SK-N-SH (cell line): Measurements from ENCODE around the gene ZSWIM3. TPM values are rescaled to one million over a fixed set of nuclear protein-coding genes. Genes with fewer than 3 reads are reported as not detected.

ENCODE experiments used
- CTCF ChIA-PET: fragments of 300-600, 350-600 bp; formaldehyde crosslinking; extraction: SDS; loops from one replicate; lab custom pipeline; 2021; lab: Yijun Ruan, JAX
- POLR2A ChIA-PET: fragments of 350-600 bp; sonication (Branson Sonifier 250); formaldehyde crosslinking; extraction: SDS; loops from one replicate; lab custom pipeline; 2020; ENCODE audit warnings: antibody characterized with exemption, inconsistent platforms; lab: Yijun Ruan, JAX
- DNase-seq: peaks from one replicate; pipeline ENCODE4 v3.0.0; 2012
- H2AFZ ChIP-seq: fragments of 200-600 bp; sonication (generic); 2 replicates; pipeline ENCODE4 v1.8.1; 2016; ENCODE audit warnings: antibody characterized with exemption, mild to moderate bottlenecking, low read depth
- H3F3A ChIP-seq: fragments of 200-600 bp; sonication (generic); replicated peaks from 2 replicates; pipeline ENCODE3; 2016; ENCODE audit warnings: antibody characterized with exemption, mild to moderate bottlenecking; ENCODE audit not compliant: insufficient read depth
- H3K27ac ChIP-seq, 2 experiments: fragments of 200-500 bp in 1 of 2; fragments of 200-600 bp in 1 of 2; sonication (Bioruptor generic) in 1 of 2; sonication (generic), shearing (Covaris generic) in 1 of 2; 2 replicates each; pipeline versions ENCODE4 v1.5.1 to v1.6.1; 2014 to 2016; ENCODE audit warnings: low read depth in 2 of 2, inconsistent platforms in 1 of 2, low read length in 1 of 2, mild to moderate bottlenecking in 1 of 2, mixed read lengths in 1 of 2
- H3K27me3 ChIP-seq: fragments of 200-600 bp; sonication (generic), shearing (Covaris generic); 2 replicates; pipeline ENCODE4 v1.6.1; 2016; ENCODE audit warnings: mixed run types; ENCODE audit not compliant: insufficient read depth
- H3K36me3 ChIP-seq, 2 experiments: fragments of 200-500 bp in 1 of 2; fragments of 200-600 bp in 1 of 2; sonication (Bioruptor generic) in 1 of 2; sonication (generic) in 1 of 2; replicated peaks in 1 of 2; 2 replicates each; pipeline versions ENCODE3 to v1.5.1; 2014 to 2016; ENCODE audit warnings: low read length in 1 of 2, mild to moderate bottlenecking in 1 of 2; ENCODE audit not compliant: insufficient read depth in 2 of 2, control insufficient read depth in 1 of 2
- H3K4me1 ChIP-seq, 2 experiments: fragments of 200-500 bp in 1 of 2; fragments of 200-600 bp in 1 of 2; sonication (Bioruptor generic) in 1 of 2; sonication (generic), shearing (Covaris generic) in 1 of 2; 2 replicates each; pipeline versions ENCODE4 v1.5.1 to v1.6.1; 2014 to 2016; ENCODE audit warnings: low read depth in 1 of 2, low read length in 1 of 2, mixed run types in 1 of 2; ENCODE audit not compliant: insufficient read depth in 2 of 2, control insufficient read depth in 1 of 2
- H3K4me2 ChIP-seq: fragments of 200-600 bp; sonication (generic), shearing (Covaris generic); 2 replicates; pipeline ENCODE4 v1.6.1; 2017; ENCODE audit warnings: mixed run types
- H3K4me3 ChIP-seq, 2 experiments: fragments of 200-500 bp in 1 of 2; fragments of 200-600 bp in 1 of 2; sonication (Bioruptor generic) in 1 of 2; sonication (generic), shearing (Covaris generic) in 1 of 2; 2 replicates each; pipeline versions ENCODE4 v1.5.1 to v1.8.1; 2014 to 2016; ENCODE audit warnings: low read depth in 2 of 2, inconsistent platforms in 1 of 2, low read length in 1 of 2, mild to moderate bottlenecking in 1 of 2, mixed read lengths in 1 of 2, moderate library complexity in 1 of 2
- H3K79me2 ChIP-seq: fragments of 200-600 bp; sonication (generic); 2 replicates; pipeline ENCODE4 v1.8.1; 2017; ENCODE audit warnings: mild to moderate bottlenecking; ENCODE audit not compliant: insufficient read depth
- H3K9ac ChIP-seq: fragments of 200-600 bp; sonication (generic); 2 replicates; pipeline ENCODE4 v1.6.1; 2017; ENCODE audit warnings: mixed run types
- H3K9me2 ChIP-seq: fragments of 200-600 bp; sonication (generic); 2 replicates; pipeline ENCODE4 v1.6.1; 2017; ENCODE audit warnings: mixed run types
- H3K9me3 ChIP-seq: fragments of 200-600 bp; sonication (generic); 2 replicates; pipeline ENCODE4 v1.6.1; 2017; ENCODE audit warnings: mixed run types, mild to moderate bottlenecking, moderate library complexity
- H4K20me1 ChIP-seq: fragments of 200-600 bp; sonication (generic); 2 replicates; pipeline ENCODE4 v1.6.1; 2017; ENCODE audit warnings: mild to moderate bottlenecking, mixed run types; ENCODE audit not compliant: insufficient read depth
- CHD2 ChIP-seq: fragments of 150-350 bp; IDR thresholded peaks from 2 replicates; pipeline ENCODE4 v1.6.1; 2018; ENCODE audit warnings: low read length; ENCODE audit not compliant: partially characterized antibody
- EP300 ChIP-seq, 2 experiments: IDR thresholded peaks; 2 replicates each; pipeline versions ENCODE4 v1.4.0 to v1.6.1; 2012; ENCODE audit warnings: borderline replicate concordance in 1 of 2, low read depth in 1 of 2, low read length in 1 of 2
- FOSL2 ChIP-seq: IDR thresholded peaks from 2 replicates; pipeline ENCODE4 v1.4.0; 2012; ENCODE audit warnings: low read depth, mild to moderate bottlenecking, moderate library complexity, borderline replicate concordance
- FOXJ3 ChIP-seq: sonication (generic); formaldehyde crosslinking; IDR thresholded peaks from 2 replicates; pipeline ENCODE4 v1.5.1; 2020; ENCODE audit warnings: mild to moderate bottlenecking, missing genetic modification reagents
- FOXM1 ChIP-seq: IDR thresholded peaks from 2 replicates; pipeline ENCODE4 v1.4.0; 2012; ENCODE audit warnings: low read depth, mild to moderate bottlenecking
- GATA2 ChIP-seq: sonication (generic); formaldehyde crosslinking; IDR thresholded peaks from 2 replicates; pipeline ENCODE4 v1.5.0; 2020; ENCODE audit warnings: mild to moderate bottlenecking, missing genetic modification reagents
- JUND ChIP-seq: IDR thresholded peaks from 2 replicates; pipeline ENCODE4 v1.4.0; 2012
- MEF2A ChIP-seq: IDR thresholded peaks from 2 replicates; pipeline ENCODE4 v1.4.0; 2012; ENCODE audit warnings: low read depth, borderline replicate concordance
- NRF1 ChIP-seq: IDR thresholded peaks from 2 replicates; pipeline ENCODE4 v1.6.1; 2012; ENCODE audit warnings: low read depth, mild to moderate bottlenecking, low read length
- RFX5 ChIP-seq: IDR thresholded peaks from 2 replicates; pipeline ENCODE4 v1.6.1; 2012; ENCODE audit warnings: mild to moderate bottlenecking, improper control_type of control experiment, low read length
- RXRA ChIP-seq: IDR thresholded peaks from 2 replicates; pipeline ENCODE4 v1.4.0; 2012; ENCODE audit warnings: low read depth, mild to moderate bottlenecking, borderline replicate concordance
- SIN3A ChIP-seq: IDR thresholded peaks from 2 replicates; pipeline ENCODE4 v1.6.1; 2012; ENCODE audit warnings: low read depth, mild to moderate bottlenecking, low read length, moderate library complexity, borderline replicate concordance
- TAF1 ChIP-seq: IDR thresholded peaks from 2 replicates; pipeline ENCODE4 v1.6.1; 2012; ENCODE audit warnings: low read depth, mild to moderate bottlenecking, low read length, moderate library complexity, borderline replicate concordance
- TCF12 ChIP-seq: IDR thresholded peaks from 2 replicates; pipeline ENCODE4 v1.4.0; 2012
- WGBS: methylation state at CpG from one replicate; pipeline ENCODE4 v1.1.6; 2017; ENCODE audit warnings: low lambda C conversion rate; 5-methylcytosine and 5-hydroxymethylcytosine counted together
- polyA plus RNA-seq, 3 experiments: library from polyadenylated mRNA; depleted of rRNA; stranded (reverse); fragments of >200 nt; gene quantifications; 2 replicates each; pipeline ENCODE4 v1.2.3, GENCODE V29; 2012
- TF ChIP-seq, protein P1 (sequence below): IDR thresholded peaks from 2 replicates; pipeline ENCODE4 v1.6.1; 2012; ENCODE audit warnings: mild to moderate bottlenecking, low read depth, low read length, moderate library complexity
- TF ChIP-seq, protein P2 (sequence below): IDR thresholded peaks from 2 replicates; pipeline ENCODE4 v1.4.0; 2012; ENCODE audit warnings: low read depth, borderline replicate concordance
- TF ChIP-seq, protein P3 (sequence below): fragments of 150-350 bp; IDR thresholded peaks from 2 replicates; pipeline ENCODE4 v1.6.1; 2016; ENCODE audit warnings: mild to moderate bottlenecking, low read depth, low read length
- TF ChIP-seq, protein P4 (sequence below): fragments of 150-350 bp; IDR thresholded peaks from 2 replicates; pipeline ENCODE4 v1.6.1; 2017; ENCODE audit warnings: antibody characterized with exemption, low read length, low read depth, borderline replicate concordance

The ZSWIM3 gene
- polyA plus RNA-seq, 1 of the 3 experiments (the other 2 are of a cell fraction), result 2.3 TPM

DNA sequence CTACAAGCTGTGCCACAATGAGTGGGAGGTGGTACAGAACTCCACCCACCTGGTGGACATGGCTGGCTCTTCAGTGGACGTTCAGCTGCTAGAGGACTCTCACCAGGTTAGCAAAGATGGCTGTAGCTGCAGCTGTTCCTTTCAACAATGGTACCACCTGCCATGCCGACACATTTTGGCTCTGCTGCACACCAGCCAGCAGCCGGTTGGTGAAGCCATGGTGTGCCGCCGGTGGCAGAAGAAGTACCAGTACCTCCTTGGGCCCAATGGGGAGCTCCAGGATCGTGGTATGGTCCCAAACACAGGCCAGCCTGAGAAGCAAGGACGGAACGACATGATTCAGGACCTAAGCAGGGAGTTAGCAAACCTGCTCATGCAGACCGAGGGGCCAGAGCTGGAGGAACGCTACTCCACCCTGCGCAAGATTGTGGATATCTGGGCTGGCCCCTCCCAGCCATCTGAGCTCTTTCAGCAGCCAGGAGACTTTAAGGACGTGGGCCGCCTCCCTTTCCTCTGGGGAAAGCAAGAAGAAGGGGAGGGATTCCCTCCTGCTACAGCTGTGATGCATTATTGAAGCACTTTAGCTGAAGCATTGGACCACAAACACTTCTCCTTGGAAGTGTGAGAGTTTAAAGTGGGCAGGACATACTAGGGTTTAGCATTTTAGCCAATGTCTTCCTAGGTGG, 20.8 kb downstream of the ZSWIM3 start (continued):
- TF ChIP-seq, protein P1, sequence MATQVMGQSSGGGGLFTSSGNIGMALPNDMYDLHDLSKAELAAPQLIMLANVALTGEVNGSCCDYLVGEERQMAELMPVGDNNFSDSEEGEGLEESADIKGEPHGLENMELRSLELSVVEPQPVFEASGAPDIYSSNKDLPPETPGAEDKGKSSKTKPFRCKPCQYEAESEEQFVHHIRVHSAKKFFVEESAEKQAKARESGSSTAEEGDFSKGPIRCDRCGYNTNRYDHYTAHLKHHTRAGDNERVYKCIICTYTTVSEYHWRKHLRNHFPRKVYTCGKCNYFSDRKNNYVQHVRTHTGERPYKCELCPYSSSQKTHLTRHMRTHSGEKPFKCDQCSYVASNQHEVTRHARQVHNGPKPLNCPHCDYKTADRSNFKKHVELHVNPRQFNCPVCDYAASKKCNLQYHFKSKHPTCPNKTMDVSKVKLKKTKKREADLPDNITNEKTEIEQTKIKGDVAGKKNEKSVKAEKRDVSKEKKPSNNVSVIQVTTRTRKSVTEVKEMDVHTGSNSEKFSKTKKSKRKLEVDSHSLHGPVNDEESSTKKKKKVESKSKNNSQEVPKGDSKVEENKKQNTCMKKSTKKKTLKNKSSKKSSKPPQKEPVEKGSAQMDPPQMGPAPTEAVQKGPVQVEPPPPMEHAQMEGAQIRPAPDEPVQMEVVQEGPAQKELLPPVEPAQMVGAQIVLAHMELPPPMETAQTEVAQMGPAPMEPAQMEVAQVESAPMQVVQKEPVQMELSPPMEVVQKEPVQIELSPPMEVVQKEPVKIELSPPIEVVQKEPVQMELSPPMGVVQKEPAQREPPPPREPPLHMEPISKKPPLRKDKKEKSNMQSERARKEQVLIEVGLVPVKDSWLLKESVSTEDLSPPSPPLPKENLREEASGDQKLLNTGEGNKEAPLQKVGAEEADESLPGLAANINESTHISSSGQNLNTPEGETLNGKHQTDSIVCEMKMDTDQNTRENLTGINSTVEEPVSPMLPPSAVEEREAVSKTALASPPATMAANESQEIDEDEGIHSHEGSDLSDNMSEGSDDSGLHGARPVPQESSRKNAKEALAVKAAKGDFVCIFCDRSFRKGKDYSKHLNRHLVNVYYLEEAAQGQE, result no peak
- TF ChIP-seq RXRA, result no peak
- TF ChIP-seq TAF1, result no peak
- TF ChIP-seq FOXJ3 (CRISPR knock-in tag), result no peak
- TF ChIP-seq MEF2A, result no peak
- no peak for TF ChIP-seq RFX5
- TF ChIP-seq NRF1, result no peak
- TF ChIP-seq SIN3A, result no peak
- TF ChIP-seq, protein P2, sequence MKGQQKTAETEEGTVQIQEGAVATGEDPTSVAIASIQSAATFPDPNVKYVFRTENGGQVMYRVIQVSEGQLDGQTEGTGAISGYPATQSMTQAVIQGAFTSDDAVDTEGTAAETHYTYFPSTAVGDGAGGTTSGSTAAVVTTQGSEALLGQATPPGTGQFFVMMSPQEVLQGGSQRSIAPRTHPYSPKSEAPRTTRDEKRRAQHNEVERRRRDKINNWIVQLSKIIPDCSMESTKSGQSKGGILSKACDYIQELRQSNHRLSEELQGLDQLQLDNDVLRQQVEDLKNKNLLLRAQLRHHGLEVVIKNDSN, result no peak
- no peak for TF ChIP-seq JUND
- no peak for TF ChIP-seq TCF12
- no peak for TF ChIP-seq EP300 (IDR thresholded peaks at IDR 0.05; ENCODE audit: borderline replicate concordance in 1 of 2, low read depth in 1 of 2, low read length in 1 of 2)
- TF ChIP-seq FOXM1, result no peak

DNA sequence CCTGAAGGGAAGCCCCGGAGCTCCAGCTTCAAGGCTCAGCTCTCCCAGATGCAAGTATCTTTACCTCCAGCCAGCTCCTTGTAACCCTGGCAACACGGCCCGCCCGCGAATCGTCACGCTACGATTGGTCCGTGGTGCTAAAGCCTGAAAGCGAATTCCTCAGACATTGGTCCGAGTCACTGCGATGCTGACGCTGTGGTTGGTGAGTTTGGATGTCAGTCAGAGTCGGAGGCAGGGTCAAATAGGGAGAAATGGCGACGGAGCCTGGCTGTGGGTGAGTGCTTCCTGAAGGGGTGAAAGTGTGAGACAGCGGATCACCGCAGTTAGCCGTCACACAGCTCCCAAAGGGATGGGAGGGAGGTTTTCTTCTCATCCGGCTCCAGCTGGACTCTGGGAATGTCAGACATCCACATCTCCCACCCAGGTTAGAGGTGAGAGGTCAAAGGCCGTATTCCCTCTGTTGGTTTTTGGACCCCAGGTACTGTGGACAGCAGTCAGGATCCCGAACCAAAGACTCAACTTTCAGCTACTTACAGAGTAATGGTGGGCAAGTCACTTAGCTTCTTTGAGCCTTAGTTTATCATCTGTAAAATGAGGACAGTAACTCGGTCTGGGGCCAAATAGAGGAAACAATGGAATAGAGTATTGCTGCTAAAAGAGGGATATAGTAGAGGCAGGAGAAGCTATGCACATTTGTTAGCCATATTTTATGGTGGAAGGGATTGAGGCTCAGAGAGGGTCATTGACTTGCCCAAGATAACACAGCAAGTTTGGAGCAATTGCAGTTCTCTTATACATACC, 23.8 kb downstream of the ZSWIM3 start, which contains the start of gene ZSWIM1:
TSS of gene ZSWIM1 (plus strand) at position 240 of the 801 bp plus-strand sequence. CDS start 1,366 bp downstream, outside the sequence.
- Histone ChIP-seq H3K9me3 (no peaks in the 10 kb centered on the region), H3K36me3 (peaks cover 3 to 16% of the 10 kb centered on the region in 2 experiments), H3K9me2 (no peaks in the 10 kb centered on the region), H3K9ac (peak within 1 kb of the TSS; percentile 77), H2AFZ (peak within 1 kb of the TSS; percentile 61), H3K27me3 (no peaks in the 10 kb centered on the region), H3K4me3 (peak within 1 kb of the TSS; percentile 65 to 76), H3F3A (peaks cover 11% of the 10 kb centered on the region), H3K4me1 (peaks cover 3 to 10% of the 10 kb centered on the region in 2 experiments; a peak in 2 of 4 replicates), H4K20me1 (no peaks in the 10 kb centered on the region), H3K79me2 (peaks cover 14% of the 10 kb centered on the region), H3K4me2 (peak within 1 kb of the TSS; percentile 74), H3K27ac (peak within 1 kb of the TSS; percentile 34 to 65; a peak in 3 of 4 replicates)
- WGBS, result 1% methylated on average over 21 of the region's 23 CpGs
- peak; percentile 97 for DNase-seq
- ChIA-PET POLR2A (interaction anchor here (0.6 to 2.5 kb wide), 8 partner anchors 9 to 76 kb away, joined by 3 to 26 read pairs (median 4); partner anchors contain the start of genes CTSA and NEURL2), CTCF (interaction anchor here (0.8 to 3.2 kb wide), 7 partner anchors 9 to 106 kb away, joined by 3 to 24 read pairs (median 3); partner anchors contain the start of genes CTSA and NEURL2)
- TF ChIP-seq FOSL2, result no peak
- peak; percentile 89 for TF ChIP-seq RFX5
- TF ChIP-seq FOXJ3 (CRISPR knock-in tag), result no peak
- TF ChIP-seq CHD2, result peak; percentile 96
- TF ChIP-seq, protein P3, sequence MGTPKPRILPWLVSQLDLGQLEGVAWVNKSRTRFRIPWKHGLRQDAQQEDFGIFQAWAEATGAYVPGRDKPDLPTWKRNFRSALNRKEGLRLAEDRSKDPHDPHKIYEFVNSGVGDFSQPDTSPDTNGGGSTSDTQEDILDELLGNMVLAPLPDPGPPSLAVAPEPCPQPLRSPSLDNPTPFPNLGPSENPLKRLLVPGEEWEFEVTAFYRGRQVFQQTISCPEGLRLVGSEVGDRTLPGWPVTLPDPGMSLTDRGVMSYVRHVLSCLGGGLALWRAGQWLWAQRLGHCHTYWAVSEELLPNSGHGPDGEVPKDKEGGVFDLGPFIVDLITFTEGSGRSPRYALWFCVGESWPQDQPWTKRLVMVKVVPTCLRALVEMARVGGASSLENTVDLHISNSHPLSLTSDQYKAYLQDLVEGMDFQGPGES, result peak; percentile 95
- TF ChIP-seq, protein P4, sequence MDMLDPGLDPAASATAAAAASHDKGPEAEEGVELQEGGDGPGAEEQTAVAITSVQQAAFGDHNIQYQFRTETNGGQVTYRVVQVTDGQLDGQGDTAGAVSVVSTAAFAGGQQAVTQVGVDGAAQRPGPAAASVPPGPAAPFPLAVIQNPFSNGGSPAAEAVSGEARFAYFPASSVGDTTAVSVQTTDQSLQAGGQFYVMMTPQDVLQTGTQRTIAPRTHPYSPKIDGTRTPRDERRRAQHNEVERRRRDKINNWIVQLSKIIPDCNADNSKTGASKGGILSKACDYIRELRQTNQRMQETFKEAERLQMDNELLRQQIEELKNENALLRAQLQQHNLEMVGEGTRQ, result no peak
- TF ChIP-seq, protein P1, result no peak; the same call in 1 of the 2 replicates
- no peak for TF ChIP-seq GATA2 (CRISPR knock-in tag)
